GM21515 (cell line): Measurements from ENCODE around the gene TMEM80.
"Not testable (repeated sequence)": the region's sequence is repeated elsewhere in the genome, so short reads cannot be mapped to it uniquely, and the experiment has no call there.

Experiments
- ATAC-seq: cut with Tn5 transposase; IDR thresholded peaks from one replicate; pipeline ENCODE4 v1.9.1; 2021; ENCODE audit not compliant: unreplicated experiment

TMEM80 gene

GRCh38 chr11:695538-696248 is at the start of gene TMEM80:
TSS of gene TMEM80 (plus strand) at chr11:695816. CDS start at chr11:695828, 12 bp downstream.
- peak; percentile 72 for ATAC-seq

- no peak for ATAC-seq
Observed at GRCh38 chr11:646214-646613, 49.4 kb upstream of the TMEM80 start.

DNA sequence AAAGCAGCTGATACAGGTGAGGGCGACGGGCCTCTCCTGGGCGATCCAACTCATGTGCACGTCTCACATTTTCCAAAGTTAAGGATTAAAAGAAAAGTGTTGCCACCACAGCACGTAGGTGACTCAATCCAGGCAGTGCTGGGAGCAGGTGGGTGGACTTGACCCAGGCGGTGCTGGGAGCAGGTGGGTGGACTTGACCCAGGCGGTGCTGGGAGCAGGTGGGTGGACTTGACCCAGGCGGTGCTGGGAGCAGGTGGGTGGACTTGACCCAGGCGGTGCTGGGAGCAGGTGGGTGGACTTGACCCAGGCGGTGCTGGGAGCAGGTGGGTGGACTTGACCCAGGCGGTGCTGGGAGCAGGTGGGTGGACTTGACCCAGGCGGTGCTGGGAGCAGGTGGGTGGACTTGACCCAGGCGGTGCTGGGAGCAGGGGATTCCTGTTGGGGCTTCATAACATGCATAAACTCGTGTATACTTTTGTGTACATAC is 47.9 kb upstream of the TMEM80 start:
- not testable (repeated sequence) for ATAC-seq

DNA sequence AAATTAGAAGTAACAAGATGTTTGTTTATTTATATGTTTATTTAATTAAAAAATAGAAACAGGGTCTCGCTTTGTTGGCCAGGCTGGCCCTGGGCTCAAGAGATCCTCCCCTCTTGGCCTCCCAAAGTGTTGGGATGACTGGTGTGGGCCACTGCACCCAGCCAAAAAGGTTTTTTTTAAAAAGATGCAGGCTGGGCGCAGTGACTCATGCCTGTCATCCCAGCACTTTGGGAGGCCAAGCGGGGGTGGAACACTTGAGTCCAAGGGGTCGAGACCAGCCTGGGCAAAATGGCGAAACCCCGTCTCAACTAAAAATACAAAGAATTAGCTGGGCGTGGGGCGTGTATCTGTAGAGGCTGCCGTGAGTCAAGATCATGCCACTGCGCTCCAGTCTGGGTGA is 45.1 kb upstream of the TMEM80 start:
- ATAC-seq: no peak

- not testable (repeated sequence) for ATAC-seq
Observed at GRCh38 chr11:653136-653535, 42.5 kb upstream of the TMEM80 start.

GRCh38 chr11:653837-654236 is 41.8 kb upstream of the TMEM80 start:
- no peak for ATAC-seq

- ATAC-seq: not testable (repeated sequence)
Observed at GRCh38 chr11:654444-654843, 41.2 kb upstream of the TMEM80 start.

DNA sequence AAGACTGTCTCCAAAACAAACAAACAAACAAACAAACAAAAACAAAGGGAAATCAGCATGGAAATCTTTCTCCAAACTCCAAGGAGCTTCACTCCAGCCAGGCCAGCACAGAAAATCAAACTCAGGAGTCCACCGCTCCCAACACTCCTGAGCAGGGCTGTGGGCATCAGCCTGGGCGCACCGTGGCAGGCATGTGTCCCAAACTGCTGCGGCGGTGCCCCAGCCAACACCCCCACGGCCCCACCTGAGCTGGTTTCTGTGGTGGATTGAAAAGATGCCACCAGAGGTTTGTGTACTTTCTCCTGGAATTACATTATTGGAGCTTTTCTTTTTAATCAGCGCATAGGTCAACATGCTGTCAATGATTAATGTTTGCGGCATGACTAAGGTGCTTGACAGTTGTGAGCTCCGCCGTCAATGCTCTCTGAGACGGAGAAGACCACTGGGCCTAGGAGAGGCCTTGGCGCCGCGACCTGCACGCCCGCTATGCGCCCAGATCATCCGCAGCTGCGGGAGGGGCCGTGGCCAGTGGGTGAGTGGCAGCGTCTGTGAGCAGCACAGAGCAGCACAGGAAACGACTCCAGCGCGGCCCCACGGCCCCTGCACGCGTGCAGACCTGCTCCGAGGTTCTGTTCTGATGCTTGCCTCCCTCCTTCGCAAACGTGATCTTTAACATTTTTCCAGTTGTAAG is 40.4 kb upstream of the TMEM80 start:
- no peak for ATAC-seq

DNA sequence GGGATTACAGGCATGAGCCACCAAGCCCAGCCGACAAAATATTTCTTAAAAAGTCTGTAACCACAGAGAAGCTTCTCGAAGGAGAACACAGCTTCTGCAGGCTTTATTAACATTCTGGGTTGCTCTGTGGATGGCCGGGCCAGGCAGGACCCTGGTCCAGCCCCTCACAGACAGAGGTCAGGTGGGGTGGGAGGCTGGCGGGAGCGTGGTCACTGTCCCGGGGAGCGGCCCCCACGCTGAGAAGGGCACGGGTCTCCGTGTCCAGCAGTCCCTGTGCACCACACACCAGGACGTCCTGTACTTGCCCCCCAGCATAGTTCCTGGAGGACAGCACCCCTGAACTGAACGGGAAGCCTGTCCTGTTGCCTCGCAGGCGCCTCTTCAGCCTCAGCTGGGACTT is 39.2 kb upstream of the TMEM80 start:
- ATAC-seq: no peak

- ATAC-seq: no peak
Observed at GRCh38 chr11:656866-657265, 38.8 kb upstream of the TMEM80 start.

DNA sequence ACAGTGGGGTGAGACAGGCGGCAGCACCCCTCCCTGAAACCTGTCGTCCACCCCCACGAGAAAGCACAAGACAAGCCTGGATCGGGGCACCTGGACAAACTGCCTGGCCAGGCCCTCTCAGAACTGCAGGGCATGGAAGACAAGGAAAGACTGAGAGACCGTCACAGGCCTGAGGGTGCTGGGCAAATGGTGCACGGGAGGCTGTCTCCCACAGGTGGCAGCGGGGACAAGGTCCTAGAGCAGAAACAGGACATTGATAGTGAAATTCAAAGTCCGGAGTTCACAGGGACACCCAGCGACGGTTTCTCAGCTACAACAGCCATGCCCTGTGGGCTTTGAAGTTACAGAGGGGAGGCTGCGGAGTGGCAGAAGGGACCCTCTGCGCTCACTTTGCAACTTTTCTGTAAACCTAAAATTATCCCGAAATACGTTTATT is 37.9 kb upstream of the TMEM80 start:
- ATAC-seq: no peak

DNA sequence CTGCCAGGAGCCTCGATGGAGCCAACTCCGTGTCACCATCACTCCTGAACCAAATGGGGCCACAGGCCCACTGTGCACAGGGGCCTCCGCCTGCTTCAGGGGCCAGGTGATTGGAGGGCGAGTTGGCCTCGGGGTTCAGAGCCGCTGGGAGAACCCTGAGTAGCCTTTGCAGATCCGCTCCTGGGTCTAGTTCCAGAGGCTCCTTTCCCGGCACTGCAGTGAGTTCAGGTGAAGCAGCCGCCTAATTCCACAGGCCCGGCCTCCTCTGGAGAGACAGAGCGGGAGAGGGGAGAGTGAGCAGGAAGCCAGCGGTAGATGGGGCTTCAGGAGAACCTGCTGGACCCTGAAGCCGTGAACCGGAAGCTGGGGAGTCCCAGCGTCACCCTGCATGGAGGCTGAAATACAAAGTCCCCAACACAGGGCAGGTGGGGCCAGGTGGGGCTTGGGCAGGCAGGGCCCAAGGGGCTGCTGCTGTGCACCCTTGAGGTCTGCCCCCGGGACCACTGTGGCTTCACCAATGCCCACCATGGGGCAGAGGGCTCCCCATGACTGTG is 36.0 kb upstream of the TMEM80 start:
- ATAC-seq: no peak

- ATAC-seq: no peak
Observed at GRCh38 chr11:660281-660680, 35.3 kb upstream of the TMEM80 start.

GRCh38 chr11:660681-661444 is 34.8 kb upstream of the TMEM80 start:
- no peak for ATAC-seq

- ATAC-seq: no peak
Observed at GRCh38 chr11:662689-663274, 32.8 kb upstream of the TMEM80 start.

- ATAC-seq: no peak
Observed at GRCh38 chr11:665062-665703, 30.4 kb upstream of the TMEM80 start.

- ATAC-seq: no peak
Observed at GRCh38 chr11:665704-666281, 29.8 kb upstream of the TMEM80 start.

GRCh38 chr11:673866-674265 is 21.8 kb upstream of the TMEM80 start:
- ATAC-seq: no peak

DNA sequence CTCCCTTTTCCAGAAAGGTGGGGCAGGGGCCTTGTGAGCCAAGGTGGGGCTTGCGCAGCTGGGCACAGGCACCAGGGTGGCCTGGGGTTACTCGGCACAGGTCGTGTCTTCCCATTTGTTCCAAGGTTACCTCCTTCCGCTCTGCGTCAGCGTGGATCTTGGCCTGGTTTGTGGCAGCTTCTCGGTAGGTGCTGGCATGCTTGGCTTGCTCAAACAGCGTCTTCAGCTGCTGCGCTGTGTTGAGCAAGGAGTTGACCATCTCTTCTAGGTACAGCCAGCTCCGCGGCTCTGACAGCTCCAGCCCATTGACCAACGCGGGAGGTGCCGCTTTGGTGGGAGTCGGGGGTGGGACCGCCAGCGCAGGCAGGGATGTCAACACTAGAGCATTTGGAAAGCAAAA is 21.2 kb upstream of the TMEM80 start:
- no peak for ATAC-seq

DNA sequence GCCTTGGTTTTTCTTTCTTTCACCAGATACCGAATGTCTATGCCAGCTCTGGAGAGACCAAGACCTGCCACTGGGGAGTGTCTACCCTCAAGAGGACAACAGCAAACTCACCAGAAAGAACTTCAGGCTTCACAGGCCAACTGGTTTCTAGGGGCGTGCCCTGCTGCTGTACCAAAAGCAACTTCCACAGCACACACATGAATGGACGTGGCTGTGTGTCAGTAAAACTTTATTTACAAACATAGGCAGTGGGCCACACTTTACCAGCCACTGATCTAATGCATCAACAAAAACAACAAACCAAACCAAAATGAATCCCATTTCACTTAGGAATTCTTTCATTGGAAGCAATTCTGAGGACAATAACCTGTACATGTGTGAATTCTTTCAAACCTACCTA is 17.3 kb upstream of the TMEM80 start:
- no peak for ATAC-seq
